GM18907 (cell line): ENCODE data around the gene ASTN2.

Experiments
- ATAC-seq: cut with Tn5 transposase; IDR thresholded peaks from one replicate; pipeline ENCODE4 v1.9.1; 2021; ENCODE audit warnings: mild to moderate bottlenecking, moderate library complexity; ENCODE audit not compliant: unreplicated experiment

ASTN2 gene

DNA sequence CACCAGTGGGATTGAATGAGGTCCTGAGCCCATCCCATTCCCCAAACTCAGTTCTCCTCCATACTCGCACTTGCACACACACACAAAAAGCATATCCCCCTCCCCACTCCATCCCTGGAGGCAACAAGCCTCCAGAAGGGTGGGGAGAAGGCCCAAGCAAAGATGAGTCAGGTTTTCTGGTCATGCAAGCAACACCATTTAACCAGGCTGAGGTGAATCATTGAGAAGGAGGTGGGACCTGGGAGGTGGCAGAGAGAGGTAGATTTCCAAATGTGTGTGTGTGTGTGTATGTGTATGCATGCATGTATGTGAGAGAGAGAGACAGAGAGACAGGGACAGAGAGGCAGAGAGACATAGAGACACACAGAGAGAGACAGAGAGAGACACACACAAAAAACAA, 913.0 kb downstream of the ASTN2 start:
- no peak for ATAC-seq

GRCh38 chr9:116499986-116500871, 914.6 kb downstream of the ASTN2 start:
- peak; percentile 45 for ATAC-seq

GRCh38 chr9:116499434-116499833, 915.4 kb downstream of the ASTN2 start:
- no peak for ATAC-seq

DNA sequence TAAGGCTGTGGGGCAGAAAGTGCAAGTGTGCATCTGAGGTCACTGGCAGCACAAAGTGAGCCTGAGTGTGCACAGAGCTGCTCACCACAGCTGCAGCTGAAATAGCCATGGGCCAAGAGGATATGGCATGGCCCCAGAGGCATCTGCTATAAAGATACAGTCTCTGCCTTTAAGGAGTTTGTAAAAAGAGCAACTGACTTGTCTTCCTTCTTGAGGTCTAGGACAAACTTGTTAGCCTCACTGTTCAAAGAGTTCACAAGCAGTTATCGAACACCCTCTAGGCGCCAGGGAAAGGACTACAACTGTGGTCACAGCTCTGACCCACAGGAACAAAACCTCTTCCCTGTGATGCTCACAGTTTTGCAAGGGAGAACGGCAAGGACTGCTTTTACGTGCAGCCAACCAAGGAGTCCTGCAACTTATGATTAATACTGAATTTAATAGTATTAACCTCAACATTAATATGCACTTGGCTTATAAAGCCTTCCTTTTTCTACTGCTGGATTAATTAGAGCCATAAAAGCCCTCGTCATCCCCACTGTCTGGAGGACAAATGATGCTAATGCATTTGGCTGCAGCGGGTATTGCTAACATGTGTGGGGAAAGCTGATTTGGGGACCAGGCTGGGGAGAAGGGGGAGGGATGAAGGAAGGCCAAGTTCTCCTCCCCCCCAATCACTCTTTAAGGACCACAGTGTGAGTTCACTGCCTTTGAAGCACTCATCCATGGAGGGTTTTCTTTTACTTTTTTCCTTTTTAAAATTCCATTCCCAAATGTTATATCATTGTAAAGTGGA, 917.6 kb downstream of the ASTN2 start:
- no peak for ATAC-seq

- ATAC-seq = no peak
These were observed 918.7 kb downstream of the ASTN2 start for GRCh38 chr9:116496167-116496566.

GRCh38 chr9:116495725-116496124, 919.1 kb downstream of the ASTN2 start:
- ATAC-seq = no peak

GRCh38 chr9:116494815-116495634, 919.8 kb downstream of the ASTN2 start:
- ATAC-seq = peak; percentile 59

GRCh38 chr9:116493183-116493860, 921.5 kb downstream of the ASTN2 start:
- ATAC-seq = no peak

DNA sequence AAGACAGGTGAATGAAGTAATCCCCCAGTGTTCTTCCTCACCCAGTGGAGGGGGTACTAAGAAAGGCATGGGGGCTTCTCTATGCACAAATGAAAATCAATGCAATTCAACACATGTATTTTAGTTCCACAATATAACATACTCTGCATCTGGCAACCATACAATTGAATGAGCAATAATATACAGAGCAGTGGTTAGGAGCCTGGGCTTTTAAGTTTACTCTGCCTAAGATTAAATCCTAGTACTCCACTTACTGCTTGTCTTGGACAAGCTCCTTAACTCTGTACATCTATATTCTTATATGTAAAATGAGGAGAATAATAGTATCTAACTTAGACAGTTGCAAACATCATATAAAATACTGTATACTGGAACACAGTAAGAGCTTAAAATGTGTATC, 923.2 kb downstream of the ASTN2 start:
- no peak for ATAC-seq

DNA sequence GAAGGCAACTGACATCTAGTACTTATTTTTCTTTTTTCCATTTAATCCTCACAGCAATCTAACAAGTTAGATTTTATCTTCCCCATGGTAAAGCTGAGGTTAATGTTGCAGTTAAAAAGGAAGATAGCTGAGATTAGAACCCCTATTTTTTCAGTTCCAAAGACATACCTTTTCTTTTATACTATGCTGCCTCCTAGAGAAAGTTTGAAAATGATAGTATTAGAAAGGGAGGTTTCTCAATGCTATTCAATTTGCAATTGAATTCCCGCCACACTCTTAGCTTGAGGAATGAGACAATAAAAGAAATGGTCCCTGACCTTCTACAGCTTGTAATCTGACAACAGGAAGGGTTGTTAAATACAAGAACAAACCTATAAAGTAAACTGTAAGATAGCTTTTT, 923.6 kb downstream of the ASTN2 start:
- ATAC-seq = no peak

DNA sequence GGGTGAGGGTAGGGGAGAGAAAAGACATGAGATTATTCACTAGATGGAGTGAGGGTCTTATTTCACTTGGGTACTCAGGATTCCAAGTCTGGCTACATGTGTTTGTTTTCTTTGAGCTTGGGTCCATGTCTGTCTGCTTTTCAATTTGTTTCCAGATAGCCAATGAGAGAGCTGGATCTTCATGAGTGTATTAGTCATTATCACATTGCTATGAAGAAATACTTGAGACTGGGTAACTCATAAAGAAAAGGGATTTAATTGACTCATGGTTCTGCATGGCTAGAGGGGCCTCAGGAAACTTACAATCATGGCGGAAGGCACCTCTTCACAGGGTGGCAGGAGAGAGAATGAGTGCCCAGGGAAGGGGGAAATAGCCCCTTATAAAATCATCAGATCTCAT, 924.5 kb downstream of the ASTN2 start:
- no peak for ATAC-seq

DNA sequence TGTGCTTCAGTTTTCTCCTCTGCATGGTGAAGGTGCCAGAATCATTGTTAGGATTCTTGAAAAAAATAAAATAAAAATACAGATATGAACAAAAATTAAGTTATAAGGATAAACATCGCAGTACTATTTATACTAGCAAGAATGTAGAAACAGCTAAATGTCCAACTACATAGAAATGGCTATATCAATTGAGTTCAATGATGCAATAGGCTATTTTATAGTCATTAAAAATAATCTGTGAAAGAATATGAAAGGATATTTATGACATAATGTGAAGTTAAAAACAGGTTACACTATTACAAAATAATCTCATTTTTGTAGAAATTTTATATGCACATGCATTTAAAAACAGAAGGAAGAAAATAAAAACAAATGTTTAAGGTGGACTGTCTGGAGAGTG, 926.5 kb downstream of the ASTN2 start:
- ATAC-seq = no peak

- ATAC-seq = no peak
These were observed 930.3 kb downstream of the ASTN2 start for GRCh38 chr9:116484492-116485061.

- ATAC-seq = no peak
These were observed 931.0 kb downstream of the ASTN2 start for GRCh38 chr9:116483622-116484491.

GRCh38 chr9:116482740-116483139, 932.1 kb downstream of the ASTN2 start:
- ATAC-seq = no peak

DNA sequence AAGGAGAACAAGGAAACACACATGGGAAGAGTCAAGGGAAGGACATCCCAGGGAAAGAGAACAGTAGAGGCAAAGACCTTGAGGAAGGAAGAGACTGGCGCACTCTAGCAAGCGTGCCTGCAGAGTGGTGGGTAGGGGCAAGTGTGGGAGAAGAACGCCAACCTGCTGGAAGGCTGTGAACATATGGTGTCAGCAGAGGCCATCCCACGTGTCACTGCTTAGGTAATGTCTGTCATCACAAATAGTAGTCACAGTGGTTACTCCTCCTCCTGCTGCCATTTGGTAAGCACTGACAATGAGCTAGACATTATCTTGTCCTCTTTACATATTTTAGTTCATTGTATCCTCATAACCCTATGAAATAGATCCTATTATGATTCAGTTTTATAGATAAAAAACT, 934.2 kb downstream of the ASTN2 start:
- ATAC-seq = no peak

DNA sequence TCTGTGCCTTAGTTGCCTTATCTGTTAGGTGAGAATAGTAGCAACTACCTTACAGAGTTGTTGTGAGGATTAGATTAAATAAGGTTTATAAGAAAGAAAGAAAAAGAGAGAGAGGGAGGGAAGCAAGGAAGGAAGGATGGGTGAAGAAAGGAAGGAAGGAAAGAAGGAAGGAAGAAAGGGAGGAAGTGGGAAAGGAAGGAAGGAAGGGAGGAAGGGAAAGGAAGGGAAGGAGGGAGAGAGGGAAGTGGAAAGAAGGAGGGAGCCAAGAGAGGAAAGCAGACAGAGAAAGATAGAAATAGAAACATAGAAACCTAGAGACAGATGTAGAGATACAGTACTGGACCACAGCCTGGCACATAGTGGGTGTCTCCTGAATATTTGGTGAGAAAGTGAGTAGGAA, 934.9 kb downstream of the ASTN2 start:
- no peak for ATAC-seq

DNA sequence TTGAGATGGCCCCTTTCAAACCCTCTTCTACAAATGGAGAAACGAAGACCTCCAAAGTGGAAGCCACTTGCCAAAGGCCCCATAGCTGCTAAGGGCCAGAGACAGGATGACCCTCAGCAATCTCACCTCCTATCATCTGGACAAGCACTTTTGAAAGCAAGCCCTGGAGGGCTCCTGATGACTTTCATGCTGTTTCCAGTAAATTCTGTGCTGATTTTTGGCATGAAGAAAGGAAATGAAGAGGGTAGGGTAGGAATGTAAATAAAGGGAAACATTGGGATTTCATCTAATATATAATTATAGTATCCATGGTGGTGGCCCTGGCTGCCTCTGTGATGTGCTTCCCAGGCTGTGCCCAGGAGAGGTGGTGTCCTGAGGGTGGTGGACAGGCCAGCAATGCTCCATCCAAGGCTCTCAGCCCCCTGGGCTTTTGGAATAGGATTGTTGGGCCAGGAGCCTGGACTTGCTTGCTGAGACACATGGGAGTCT, 935.8 kb downstream of the ASTN2 start:
- no peak for ATAC-seq

- ATAC-seq = no peak
These were observed 937.2 kb downstream of the ASTN2 start for GRCh38 chr9:116477584-116478141.
